ENCODE results near the gene NELFE. TPM values are rescaled to one million over a fixed set of nuclear protein-coding genes. Genes with fewer than 3 reads are reported as not detected.

NELFE gene
- total RNA-seq, 1 donor from 2014 or later = 47.7 TPM

DNA sequence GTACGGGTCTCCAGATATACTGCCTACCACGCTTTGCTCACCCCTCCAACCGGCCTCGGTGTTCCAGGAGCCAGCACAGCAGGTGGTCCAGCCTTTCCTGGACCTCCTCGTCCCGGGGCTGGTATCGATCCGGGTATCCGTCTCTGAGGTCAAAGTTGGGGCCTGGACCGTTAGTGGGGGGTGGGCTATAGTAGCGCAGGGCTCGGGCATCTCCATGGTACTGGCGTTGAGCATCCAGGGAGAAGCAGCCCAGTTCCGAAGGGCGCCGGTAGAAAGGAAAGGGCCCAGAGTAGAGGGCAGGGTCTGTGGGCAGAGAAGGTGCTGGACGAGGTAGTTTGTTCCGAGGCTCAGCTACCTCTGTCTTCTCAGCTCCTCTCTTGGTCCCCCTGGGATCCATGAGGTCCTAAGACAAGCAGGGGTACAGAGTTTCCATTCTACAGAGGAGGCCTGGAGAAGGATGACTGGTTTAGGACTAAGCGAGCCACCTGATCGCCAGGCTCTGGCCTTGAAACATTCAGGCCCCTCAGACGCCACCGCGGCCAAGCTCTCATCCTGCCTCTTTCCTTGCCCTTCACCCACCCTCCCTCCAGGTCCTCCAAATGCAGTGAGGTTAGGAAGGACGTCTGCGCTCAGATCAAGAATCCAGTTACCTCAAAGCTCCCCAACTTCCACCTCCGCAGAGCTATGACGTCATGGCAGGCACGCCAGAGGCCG is 12.7 kb upstream of the NELFE start:
- Histone ChIP-seq H2AFZ (ENCODE audit: low read depth, low read length) (peak overlapping the region; percentile 73), H3K4me1 (ENCODE audit: insufficient read depth, low read length) (peaks cover 35% of the 10 kb centered on the region), H3K36me3 (ENCODE audit: insufficient read depth, low read length) (peaks cover 13% of the 10 kb centered on the region), H3K4me2 (ENCODE audit: low read length) (peak overlapping the region; percentile 99), H3K27ac (ENCODE audit: low read depth, low read length) (peak overlapping the region; percentile 92), H3K4me3 (ENCODE audit: insufficient read depth, low read depth, low read length) (peak overlapping the region; percentile 87), H3K9ac (ENCODE audit: low read length) (peak overlapping the region; percentile 90), H3K79me2 (ENCODE audit: insufficient read depth, low read length) (peaks cover 49% of the 10 kb centered on the region), H3K9me3 (ENCODE audit: insufficient read depth, low read depth, low read length) (no peaks in the 10 kb centered on the region), H4K20me1 (ENCODE audit: insufficient read depth, low read length) (peaks cover 15% of the 10 kb centered on the region), H3K27me3 (ENCODE audit: insufficient read depth, low read length) (no peaks in the 10 kb centered on the region)
- Mint-ChIP-seq H3K27ac (ENCODE audit: unreplicated experiment) (peak overlapping the region; percentile 98), H3K4me3 (ENCODE audit: unreplicated experiment) (peak overlapping the region; percentile 93), H3K36me3 (ENCODE audit: low read depth, unreplicated experiment) (peaks cover 25% of the 10 kb centered on the region), H3K4me1 (ENCODE audit: low read depth, unreplicated experiment) (peaks cover 20% of the 10 kb centered on the region), H3K27me3 (ENCODE audit: low read depth, unreplicated experiment) (no peaks in the 10 kb centered on the region), H3K9me3 (ENCODE audit: unreplicated experiment) (no peaks in the 10 kb centered on the region)
- TF ChIP-seq EZH2 (IDR thresholded peaks at IDR 0.05; ENCODE audit: insufficient read depth, low read length) = no peak
- TF ChIP-seq, protein P1, sequence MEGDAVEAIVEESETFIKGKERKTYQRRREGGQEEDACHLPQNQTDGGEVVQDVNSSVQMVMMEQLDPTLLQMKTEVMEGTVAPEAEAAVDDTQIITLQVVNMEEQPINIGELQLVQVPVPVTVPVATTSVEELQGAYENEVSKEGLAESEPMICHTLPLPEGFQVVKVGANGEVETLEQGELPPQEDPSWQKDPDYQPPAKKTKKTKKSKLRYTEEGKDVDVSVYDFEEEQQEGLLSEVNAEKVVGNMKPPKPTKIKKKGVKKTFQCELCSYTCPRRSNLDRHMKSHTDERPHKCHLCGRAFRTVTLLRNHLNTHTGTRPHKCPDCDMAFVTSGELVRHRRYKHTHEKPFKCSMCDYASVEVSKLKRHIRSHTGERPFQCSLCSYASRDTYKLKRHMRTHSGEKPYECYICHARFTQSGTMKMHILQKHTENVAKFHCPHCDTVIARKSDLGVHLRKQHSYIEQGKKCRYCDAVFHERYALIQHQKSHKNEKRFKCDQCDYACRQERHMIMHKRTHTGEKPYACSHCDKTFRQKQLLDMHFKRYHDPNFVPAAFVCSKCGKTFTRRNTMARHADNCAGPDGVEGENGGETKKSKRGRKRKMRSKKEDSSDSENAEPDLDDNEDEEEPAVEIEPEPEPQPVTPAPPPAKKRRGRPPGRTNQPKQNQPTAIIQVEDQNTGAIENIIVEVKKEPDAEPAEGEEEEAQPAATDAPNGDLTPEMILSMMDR (IDR thresholded peaks at IDR 0.05; ENCODE audit: insufficient read depth, low read depth, low read length) = no peak
- FAIRE-seq = no peak
- DNase-seq (ENCODE audit: low read depth) = no peak

DNA sequence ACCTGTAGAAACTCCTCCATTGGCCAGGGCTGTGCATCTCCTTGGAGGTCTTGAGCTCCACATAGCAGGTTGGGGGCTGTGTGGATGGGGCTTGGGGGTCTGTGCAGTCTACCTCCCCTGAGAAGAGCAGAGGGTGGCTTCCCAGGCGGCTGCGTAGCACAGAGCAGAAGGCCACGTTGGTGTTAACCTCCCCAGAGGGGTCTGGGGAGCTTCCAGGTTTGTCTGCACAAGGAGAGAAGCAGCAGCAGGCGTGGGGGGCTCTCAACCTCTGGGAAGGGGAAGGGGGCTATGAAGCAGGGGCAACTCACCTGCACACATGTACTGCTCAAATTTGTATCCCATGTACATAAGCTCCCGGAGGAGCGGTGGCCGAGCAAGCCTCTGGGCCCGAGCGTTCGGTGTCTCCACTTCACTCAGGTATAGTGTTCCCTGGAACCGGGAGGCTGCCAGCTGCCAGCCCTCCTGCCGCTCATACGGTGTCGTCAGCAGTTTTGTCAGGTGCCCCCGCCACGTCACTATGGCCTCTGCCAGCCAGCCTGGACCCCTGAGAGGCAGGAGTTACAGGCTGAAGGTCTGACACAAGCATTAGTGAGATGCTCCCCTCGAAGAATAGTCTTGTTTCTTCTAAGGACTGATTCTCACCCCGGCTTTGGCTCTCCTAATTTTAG is 12.0 kb upstream of the NELFE start:
- no peaks in the 10 kb centered on the region for H3K27me3 Mint-ChIP-seq (ENCODE audit: low read depth, unreplicated experiment)
- Histone ChIP-seq H3K27me3 (ENCODE audit: insufficient read depth, low read length) (no peaks in the 10 kb centered on the region), H3K36me3 (ENCODE audit: insufficient read depth, low read length) (peaks cover 13% of the 10 kb centered on the region), H3K4me3 (ENCODE audit: insufficient read depth, low read depth, low read length) (peak overlapping the region; percentile 87), H4K20me1 (ENCODE audit: insufficient read depth, low read length) (peaks cover 15% of the 10 kb centered on the region), H3K9me3 (ENCODE audit: insufficient read depth, low read depth, low read length) (no peaks in the 10 kb centered on the region), H3K27ac (ENCODE audit: low read depth, low read length) (peak overlapping the region; percentile 92), H3K9ac (ENCODE audit: low read length) (peak overlapping the region; percentile 90), H3K4me1 (ENCODE audit: insufficient read depth, low read length) (peaks cover 35% of the 10 kb centered on the region), H3K79me2 (ENCODE audit: insufficient read depth, low read length) (peaks cover 49% of the 10 kb centered on the region), H3K4me2 (ENCODE audit: low read length) (peak overlapping the region; percentile 99), H2AFZ (ENCODE audit: low read depth, low read length) (no peak overlapping the region)
- peaks cover 25% of the 10 kb centered on the region for H3K36me3 Mint-ChIP-seq (ENCODE audit: low read depth, unreplicated experiment)
- peaks cover 20% of the 10 kb centered on the region for H3K4me1 Mint-ChIP-seq (ENCODE audit: low read depth, unreplicated experiment)
- DNase-seq (ENCODE audit: low read depth) (no peak), FAIRE-seq (no peak)
- H3K9me3 Mint-ChIP-seq (ENCODE audit: unreplicated experiment) = no peaks in the 10 kb centered on the region
- H3K4me3 Mint-ChIP-seq (ENCODE audit: unreplicated experiment) = peak overlapping the region; percentile 93
- TF ChIP-seq, protein P1 (IDR thresholded peaks at IDR 0.05; ENCODE audit: insufficient read depth, low read depth, low read length) = no peak
- no peak for TF ChIP-seq EZH2 (IDR thresholded peaks at IDR 0.05; ENCODE audit: insufficient read depth, low read length)
- no peak overlapping the region for H3K27ac Mint-ChIP-seq (ENCODE audit: unreplicated experiment)

Measured in astrocyte (in vitro differentiated cells and primary cell).